ENCODE results near the gene ERICH4. TPM values are rescaled to one million over a fixed set of nuclear protein-coding genes. Genes with fewer than 3 reads are reported as not detected.

The ERICH4 gene
- total RNA-seq, 2 donors from 2014 or later, result not detected

DNA sequence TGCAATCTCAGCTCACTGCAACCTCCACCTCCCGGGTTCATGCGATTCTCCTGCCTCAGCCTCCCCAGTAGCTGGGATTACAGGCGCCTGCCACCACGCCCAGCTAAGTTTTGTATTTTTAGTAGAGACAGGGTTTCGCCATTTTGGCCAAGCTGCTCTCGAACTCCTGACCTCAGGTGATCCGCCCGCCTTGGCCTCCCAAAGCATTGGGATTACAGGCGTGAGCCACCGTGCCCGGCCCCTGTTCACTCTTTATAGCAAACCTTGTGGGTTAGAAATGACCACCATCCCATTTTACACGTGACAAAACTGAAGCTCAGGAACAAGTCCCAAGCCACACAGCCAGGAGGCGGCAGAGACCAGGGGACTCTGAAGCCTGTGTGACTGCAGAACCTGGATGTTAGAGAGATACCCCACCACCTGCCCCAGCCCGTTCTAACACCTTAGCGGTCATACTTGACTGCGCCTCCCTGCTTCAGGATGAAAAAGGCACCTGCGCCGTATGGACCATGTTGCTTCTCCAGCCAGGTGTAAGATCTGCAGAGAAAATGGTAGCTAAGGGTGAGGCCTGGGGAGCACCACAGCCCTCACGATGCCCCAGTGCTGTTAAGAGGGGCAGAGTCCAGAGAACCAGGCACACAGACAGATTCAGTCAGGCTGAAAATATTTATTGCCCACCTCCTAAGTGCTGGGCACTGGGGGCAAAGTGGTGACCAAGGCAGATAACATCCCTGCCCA lies 6.9 kb upstream of the ERICH4 start:
- peak; percentile 48 for DNase-seq
- Histone ChIP-seq H3K9ac (ENCODE audit: extremely low read depth, low read length, poor library complexity, severe bottlenecking) (no peak overlapping the region), H3K4me3 (ENCODE audit: low read length) (no peak overlapping the region), H3K27ac (ENCODE audit: low read depth, low read length) (no peak overlapping the region), H3K4me1 (ENCODE audit: control insufficient read depth, insufficient read depth, low read length) (no peaks in the 10 kb centered on the region), H3K36me3 (ENCODE audit: control insufficient read depth, insufficient read depth, low read length) (peaks cover 29% of the 10 kb centered on the region), H3K9me3 (ENCODE audit: control insufficient read depth, low read length) (no peaks in the 10 kb centered on the region), H3K27me3 (ENCODE audit: control insufficient read depth, insufficient read depth, low read length, poor library complexity, severe bottlenecking) (no peaks in the 10 kb centered on the region)
- Mint-ChIP-seq H3K4me3 (no peak overlapping the region), H3K27me3 (ENCODE audit: insufficient read depth) (peaks cover 4% of the 10 kb centered on the region), H3K4me1 (peaks cover 6% of the 10 kb centered on the region), H3K36me3 (ENCODE audit: low read depth) (peaks cover 36% of the 10 kb centered on the region), H3K27ac (no peak overlapping the region), H3K9me3 (no peaks in the 10 kb centered on the region)
- TF ChIP-seq CTCF (conservative IDR thresholded peaks at IDR 0.05), result peak; percentile 51
- WGBS, 2 experiments (ENCODE audit: insufficient coverage in 1 of 2, insufficient read length in 1 of 2), result 93 to 98% methylated on average over 13 to 19 of the region's 19 CpGs

GRCh38 chr19:41436674-41436951 lies 6.3 kb upstream of the ERICH4 start:
- Histone ChIP-seq H3K4me1 (ENCODE audit: control insufficient read depth, insufficient read depth, low read length) (no peaks in the 10 kb centered on the region), H3K36me3 (ENCODE audit: control insufficient read depth, insufficient read depth, low read length) (peaks cover 24% of the 10 kb centered on the region), H3K4me3 (ENCODE audit: low read length) (no peak overlapping the region), H3K27me3 (ENCODE audit: control insufficient read depth, insufficient read depth, low read length, poor library complexity, severe bottlenecking) (no peaks in the 10 kb centered on the region), H3K9me3 (ENCODE audit: control insufficient read depth, low read length) (no peaks in the 10 kb centered on the region), H3K9ac (ENCODE audit: extremely low read depth, low read length, poor library complexity, severe bottlenecking) (no peak overlapping the region), H3K27ac (ENCODE audit: low read depth, low read length) (no peak overlapping the region)
- Mint-ChIP-seq H3K27ac (peak overlapping the region; percentile 36), H3K27me3 (ENCODE audit: insufficient read depth) (peaks cover 4% of the 10 kb centered on the region), H3K36me3 (ENCODE audit: low read depth) (peaks cover 32% of the 10 kb centered on the region), H3K4me1 (peaks cover 6% of the 10 kb centered on the region), H3K4me3 (no peak overlapping the region), H3K9me3 (no peaks in the 10 kb centered on the region)
- peak; percentile 38 for DNase-seq
- no peak for TF ChIP-seq CTCF (conservative IDR thresholded peaks at IDR 0.05)

DNA sequence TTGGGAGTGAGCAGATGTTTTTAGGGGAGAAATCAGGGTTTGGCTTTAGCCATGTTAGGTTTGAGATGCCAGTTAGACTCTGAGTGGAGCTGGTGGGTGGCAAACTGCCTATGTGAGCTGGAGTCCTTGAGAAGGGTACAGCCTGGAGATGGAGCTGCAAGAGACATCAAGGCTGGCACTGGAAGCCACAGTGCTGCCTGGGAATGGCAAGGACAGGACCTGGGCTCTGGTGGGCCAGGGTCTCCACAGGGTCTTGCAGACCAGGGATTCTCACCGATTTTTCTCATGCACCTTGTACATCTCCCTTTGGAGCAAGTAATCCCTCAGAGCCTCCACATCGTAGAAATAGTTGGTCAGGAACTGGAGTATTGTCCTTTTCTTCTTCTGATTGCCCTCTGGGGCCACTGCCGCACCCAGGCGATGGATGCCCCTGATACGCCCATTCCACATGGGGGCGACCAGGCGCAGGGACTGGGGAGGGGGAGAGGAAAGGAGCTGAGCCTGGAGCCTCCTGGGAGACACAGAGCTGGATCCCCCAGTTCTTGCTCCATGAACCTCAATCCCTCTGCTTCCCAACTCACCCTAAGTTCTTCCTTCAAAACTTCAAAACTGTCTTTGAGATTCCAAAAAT lies 4.9 kb upstream of the ERICH4 start:
- Histone ChIP-seq H3K9ac (ENCODE audit: extremely low read depth, low read length, poor library complexity, severe bottlenecking) (no peak overlapping the region), H3K4me1 (ENCODE audit: control insufficient read depth, insufficient read depth, low read length) (no peaks in the 10 kb centered on the region), H3K27ac (ENCODE audit: low read depth, low read length) (no peak overlapping the region), H3K36me3 (ENCODE audit: control insufficient read depth, insufficient read depth, low read length) (peaks cover 12% of the 10 kb centered on the region), H3K9me3 (ENCODE audit: control insufficient read depth, low read length) (no peaks in the 10 kb centered on the region), H3K4me3 (ENCODE audit: low read length) (no peak overlapping the region), H3K27me3 (ENCODE audit: control insufficient read depth, insufficient read depth, low read length, poor library complexity, severe bottlenecking) (no peaks in the 10 kb centered on the region)
- Mint-ChIP-seq H3K4me3 (no peak overlapping the region), H3K27me3 (ENCODE audit: insufficient read depth) (peaks cover 7% of the 10 kb centered on the region), H3K36me3 (ENCODE audit: low read depth) (peaks cover 19% of the 10 kb centered on the region), H3K4me1 (peaks cover 6% of the 10 kb centered on the region), H3K9me3 (no peaks in the 10 kb centered on the region), H3K27ac (no peak overlapping the region)
- DNase-seq, result peak; percentile 38
- TF ChIP-seq CTCF (conservative IDR thresholded peaks at IDR 0.05), result no peak
- WGBS, 2 experiments (ENCODE audit: insufficient coverage in 1 of 2, insufficient read length in 1 of 2), result 88 to 94% methylated on average over 2 to 7 of the region's 7 CpGs
